Measurements from ENCODE around the gene ST6GALNAC3.

The ST6GALNAC3 gene

DNA sequence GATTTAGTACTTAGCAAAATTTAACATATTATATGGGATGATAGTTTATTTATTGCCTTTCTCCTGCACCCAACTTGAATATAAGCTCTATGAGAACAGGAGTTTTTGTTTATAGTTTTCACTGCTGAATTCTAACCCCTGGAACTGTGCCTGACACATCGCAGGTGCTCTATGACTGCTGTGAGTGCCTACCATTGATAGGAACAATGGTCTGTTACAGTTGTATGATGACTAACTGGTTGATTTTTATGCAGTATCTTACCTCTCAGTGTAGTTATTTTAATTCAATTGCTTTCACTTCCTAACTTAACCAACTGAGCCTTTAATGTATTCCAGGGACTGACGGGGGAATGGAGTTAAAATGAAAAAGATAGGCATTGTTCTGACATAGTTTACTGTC, 336.0 kb downstream of the ST6GALNAC3 start:
- Mint-ChIP-seq H3K9me3 (no peaks in the 10 kb centered on the region), H3K4me3 (no peak overlapping the region), H3K4me1 (ENCODE audit: low read depth) (no peaks in the 10 kb centered on the region), H3K36me3 (ENCODE audit: low read depth) (no peaks in the 10 kb centered on the region), H3K27me3 (ENCODE audit: low read depth) (no peaks in the 10 kb centered on the region), H3K27ac (no peak overlapping the region)
- no peak for DNase-seq (ENCODE audit: low spot score)

DNA sequence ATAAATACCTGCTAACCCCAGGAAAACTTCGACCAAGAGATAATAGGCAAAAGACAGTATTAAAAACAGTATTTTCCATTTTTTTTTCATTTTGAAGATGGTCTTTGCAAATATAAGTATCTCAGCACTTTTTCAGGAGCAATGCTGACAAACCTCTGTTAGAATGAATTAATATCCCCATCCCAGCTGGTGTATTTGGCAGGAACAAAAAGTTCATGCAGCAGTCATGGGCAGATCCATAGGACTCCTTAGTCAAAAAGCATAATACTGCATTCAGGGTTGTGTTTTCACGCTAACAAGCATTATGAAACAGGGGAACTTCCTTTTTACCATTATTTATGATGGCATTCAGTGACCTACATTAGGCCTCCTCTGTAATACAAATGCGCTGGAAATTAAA, 344.0 kb downstream of the ST6GALNAC3 start:
- Mint-ChIP-seq H3K4me3 (no peak overlapping the region), H3K36me3 (ENCODE audit: low read depth) (no peaks in the 10 kb centered on the region), H3K27ac (no peak overlapping the region), H3K9me3 (no peaks in the 10 kb centered on the region), H3K27me3 (ENCODE audit: low read depth) (no peaks in the 10 kb centered on the region), H3K4me1 (ENCODE audit: low read depth) (no peaks in the 10 kb centered on the region)
- DNase-seq (ENCODE audit: low spot score), result no peak

DNA sequence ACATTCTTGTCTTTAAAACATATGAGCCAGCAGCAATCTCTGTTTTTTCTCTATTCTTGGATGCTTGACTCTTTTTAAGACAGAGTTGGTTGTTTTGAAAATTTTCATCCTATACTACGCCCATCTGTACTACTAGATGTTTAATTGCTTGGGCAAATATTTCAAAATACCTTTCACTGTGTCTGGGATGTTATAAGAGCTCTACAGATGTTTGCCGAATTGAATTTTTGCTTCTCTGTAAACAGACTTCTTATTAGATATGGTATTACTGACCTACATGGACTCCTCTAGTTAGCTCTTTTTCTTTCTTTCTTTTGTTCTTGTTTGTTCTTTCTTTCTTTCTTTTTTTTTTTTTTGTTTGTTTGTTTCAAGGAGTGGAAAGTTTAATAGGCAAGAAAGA, 345.1 kb downstream of the ST6GALNAC3 start:
- no peak for DNase-seq (ENCODE audit: low spot score)
- H3K27ac Mint-ChIP-seq, result no peak overlapping the region
- no peaks in the 10 kb centered on the region for H3K27me3 Mint-ChIP-seq (ENCODE audit: low read depth)
- no peak overlapping the region for H3K4me3 Mint-ChIP-seq
- no peaks in the 10 kb centered on the region for H3K4me1 Mint-ChIP-seq (ENCODE audit: low read depth)
- H3K36me3 Mint-ChIP-seq (ENCODE audit: low read depth), result no peaks in the 10 kb centered on the region
- no peaks in the 10 kb centered on the region for H3K9me3 Mint-ChIP-seq

DNA sequence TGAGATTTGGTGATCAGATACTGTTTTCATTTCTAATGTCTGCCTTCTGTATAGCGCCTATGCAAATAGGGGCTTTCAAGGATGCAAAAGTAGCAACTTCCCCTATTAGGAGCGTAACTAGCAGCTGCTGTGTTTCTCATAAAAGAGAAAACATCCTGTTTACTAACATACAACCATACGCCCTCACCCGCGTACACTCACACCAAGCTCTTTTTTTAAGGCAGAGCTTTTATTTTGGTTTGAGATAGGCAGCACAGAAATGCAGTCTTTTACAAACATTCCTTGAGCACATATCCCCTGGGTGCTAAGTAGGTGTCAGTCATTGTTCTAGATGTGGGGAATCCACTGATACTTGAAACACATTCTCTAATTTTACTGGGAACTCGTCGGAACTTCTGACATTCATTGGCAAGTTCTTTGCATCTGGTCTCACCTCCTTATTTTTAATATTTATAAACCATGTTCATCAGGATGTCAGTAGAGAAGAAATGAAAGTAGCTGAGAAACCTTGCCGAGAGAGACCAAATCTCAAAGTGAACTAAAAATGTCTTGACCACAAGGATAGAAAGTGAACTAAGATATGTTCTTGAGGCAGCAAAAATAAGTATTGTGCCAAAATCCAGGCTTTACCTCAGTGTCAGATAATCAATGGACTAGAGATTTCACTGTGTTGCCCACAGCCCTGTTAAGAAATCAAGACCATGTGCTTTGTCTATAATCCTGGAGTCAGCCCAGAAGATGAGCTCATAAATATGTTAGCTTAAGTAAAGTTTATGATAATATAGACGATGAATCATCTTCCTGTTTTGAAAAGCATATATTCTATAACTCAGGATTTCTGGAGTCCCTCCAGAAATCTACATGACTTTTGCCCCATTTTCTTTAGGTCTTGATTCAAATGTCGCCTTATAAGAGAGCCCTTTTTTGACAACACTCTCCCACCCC, 350.9 kb downstream of the ST6GALNAC3 start:
- H3K4me1 Mint-ChIP-seq (ENCODE audit: low read depth), result no peaks in the 10 kb centered on the region
- H3K9me3 Mint-ChIP-seq, result no peaks in the 10 kb centered on the region
- H3K27ac Mint-ChIP-seq, result no peak overlapping the region
- no peak overlapping the region for H3K4me3 Mint-ChIP-seq
- H3K36me3 Mint-ChIP-seq (ENCODE audit: low read depth), result no peaks in the 10 kb centered on the region
- no peak for DNase-seq (ENCODE audit: low spot score)
- H3K27me3 Mint-ChIP-seq (ENCODE audit: low read depth), result no peaks in the 10 kb centered on the region

DNA sequence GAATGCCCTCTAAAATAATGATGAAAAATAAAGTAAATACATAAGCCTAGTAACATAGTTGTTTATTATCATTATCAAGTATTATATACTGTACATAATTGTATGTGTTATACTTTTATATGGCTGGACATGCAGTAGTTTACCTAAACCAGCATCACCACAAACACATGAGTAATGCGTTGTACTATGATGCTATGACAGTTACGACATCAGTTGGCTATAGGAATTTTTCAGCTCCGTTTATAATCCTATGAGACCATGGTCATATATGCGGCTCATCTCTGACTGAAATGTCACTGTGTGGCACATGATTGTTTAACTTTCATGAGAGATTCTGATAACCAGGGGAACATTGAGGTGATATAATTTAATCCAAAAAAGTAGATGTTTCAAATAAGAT, 352.1 kb downstream of the ST6GALNAC3 start:
- no peak overlapping the region for H3K4me3 Mint-ChIP-seq
- no peaks in the 10 kb centered on the region for H3K27me3 Mint-ChIP-seq (ENCODE audit: low read depth)
- H3K27ac Mint-ChIP-seq, result no peak overlapping the region
- no peaks in the 10 kb centered on the region for H3K9me3 Mint-ChIP-seq
- no peaks in the 10 kb centered on the region for H3K36me3 Mint-ChIP-seq (ENCODE audit: low read depth)
- H3K4me1 Mint-ChIP-seq (ENCODE audit: low read depth), result no peaks in the 10 kb centered on the region
- DNase-seq (ENCODE audit: low spot score), result no peak

DNA sequence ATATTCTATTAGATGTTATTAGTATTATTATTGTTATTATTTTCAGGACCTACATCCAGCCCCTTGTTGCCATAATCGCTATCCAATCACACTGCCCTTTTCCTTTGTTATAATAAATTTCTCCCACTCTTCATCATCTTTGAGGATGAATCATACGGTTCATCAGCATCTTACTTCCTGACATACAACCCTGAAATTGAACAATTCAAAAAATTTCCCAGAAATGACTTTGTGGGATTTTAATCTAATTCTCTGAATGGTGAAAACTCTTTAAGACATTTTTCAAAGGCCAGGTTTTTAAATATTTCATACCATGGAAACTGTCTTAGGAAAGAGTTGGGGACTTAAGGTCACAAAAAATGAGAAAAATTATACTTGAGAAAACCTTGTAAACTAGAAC, 353.5 kb downstream of the ST6GALNAC3 start:
- H3K9me3 Mint-ChIP-seq, result no peaks in the 10 kb centered on the region
- H3K36me3 Mint-ChIP-seq (ENCODE audit: low read depth), result no peaks in the 10 kb centered on the region
- H3K4me1 Mint-ChIP-seq (ENCODE audit: low read depth), result no peaks in the 10 kb centered on the region
- no peak overlapping the region for H3K4me3 Mint-ChIP-seq
- no peaks in the 10 kb centered on the region for H3K27me3 Mint-ChIP-seq (ENCODE audit: low read depth)
- no peak for DNase-seq (ENCODE audit: low spot score)
- H3K27ac Mint-ChIP-seq, result no peak overlapping the region

DNA sequence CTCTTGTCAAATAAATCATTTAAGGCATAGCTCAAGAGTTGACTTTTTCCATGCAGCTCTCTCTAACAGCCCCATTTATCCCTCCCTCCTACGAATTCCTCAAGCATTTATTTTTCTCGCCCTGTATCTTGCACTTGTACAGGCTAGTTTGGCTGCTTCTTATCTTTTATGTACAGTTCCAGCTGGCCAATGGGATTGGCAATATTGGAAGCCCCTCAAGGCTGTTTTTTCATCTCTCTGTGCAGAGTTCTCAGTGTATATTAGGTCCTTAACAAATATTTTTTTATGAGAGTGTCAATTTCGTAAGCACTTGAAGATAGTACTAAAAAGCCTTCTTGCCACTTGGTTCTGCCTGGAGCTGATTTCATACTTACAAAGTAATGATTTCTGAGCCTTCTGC, 356.0 kb downstream of the ST6GALNAC3 start:
- H3K4me1 Mint-ChIP-seq (ENCODE audit: low read depth), result no peaks in the 10 kb centered on the region
- H3K9me3 Mint-ChIP-seq, result no peaks in the 10 kb centered on the region
- H3K4me3 Mint-ChIP-seq, result no peak overlapping the region
- H3K27me3 Mint-ChIP-seq (ENCODE audit: low read depth), result no peaks in the 10 kb centered on the region
- no peaks in the 10 kb centered on the region for H3K36me3 Mint-ChIP-seq (ENCODE audit: low read depth)
- H3K27ac Mint-ChIP-seq, result no peak overlapping the region
- DNase-seq (ENCODE audit: low spot score), result no peak

DNA sequence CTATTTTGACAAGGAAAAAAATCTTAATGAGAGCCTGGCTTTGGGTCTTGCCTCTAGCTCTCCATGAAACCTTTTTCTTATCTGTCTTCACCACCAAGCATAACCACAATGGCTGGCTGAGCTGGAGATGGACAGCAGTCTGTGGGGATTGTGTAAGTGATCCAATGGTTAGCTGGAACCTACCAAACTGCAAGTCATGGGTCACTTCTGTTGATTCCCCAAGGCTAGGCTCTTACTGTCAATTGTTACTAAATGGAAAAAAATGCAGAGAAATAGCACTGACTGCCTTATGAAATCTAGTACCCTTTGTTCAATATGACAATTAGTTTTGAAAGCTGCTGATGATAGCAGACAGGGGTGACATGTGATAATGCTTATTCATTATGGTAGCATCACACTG, 359.0 kb downstream of the ST6GALNAC3 start:
- no peaks in the 10 kb centered on the region for H3K36me3 Mint-ChIP-seq (ENCODE audit: low read depth)
- DNase-seq (ENCODE audit: low spot score), result no peak
- H3K27ac Mint-ChIP-seq, result no peak overlapping the region
- H3K9me3 Mint-ChIP-seq, result no peaks in the 10 kb centered on the region
- H3K4me1 Mint-ChIP-seq (ENCODE audit: low read depth), result no peaks in the 10 kb centered on the region
- no peaks in the 10 kb centered on the region for H3K27me3 Mint-ChIP-seq (ENCODE audit: low read depth)
- H3K4me3 Mint-ChIP-seq, result no peak overlapping the region

DNA sequence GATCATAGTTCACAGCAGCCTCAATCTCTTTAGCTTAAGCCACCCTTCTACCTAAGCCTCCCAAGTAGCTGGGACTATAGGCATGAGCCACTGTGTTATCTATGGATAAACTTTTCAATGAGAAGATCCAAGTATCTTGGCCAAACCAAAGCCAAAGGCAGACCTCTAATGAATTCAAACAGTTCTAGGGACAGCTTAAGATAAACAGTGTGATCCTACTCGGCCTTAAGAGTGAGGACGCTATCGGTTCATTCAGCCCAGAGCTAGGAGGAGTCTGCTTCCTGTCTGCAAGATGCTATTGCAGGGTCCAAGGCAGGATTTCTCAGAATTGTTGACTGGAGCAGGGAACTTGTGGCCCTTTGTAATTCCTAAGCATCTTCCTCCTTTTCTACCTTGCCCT, 368.7 kb downstream of the ST6GALNAC3 start:
- Mint-ChIP-seq H3K27me3 (ENCODE audit: low read depth) (no peaks in the 10 kb centered on the region), H3K4me3 (no peak overlapping the region), H3K36me3 (ENCODE audit: low read depth) (no peaks in the 10 kb centered on the region), H3K27ac (no peak overlapping the region), H3K9me3 (no peaks in the 10 kb centered on the region), H3K4me1 (ENCODE audit: low read depth) (no peaks in the 10 kb centered on the region)
- no peak for DNase-seq (ENCODE audit: low spot score)

DNA sequence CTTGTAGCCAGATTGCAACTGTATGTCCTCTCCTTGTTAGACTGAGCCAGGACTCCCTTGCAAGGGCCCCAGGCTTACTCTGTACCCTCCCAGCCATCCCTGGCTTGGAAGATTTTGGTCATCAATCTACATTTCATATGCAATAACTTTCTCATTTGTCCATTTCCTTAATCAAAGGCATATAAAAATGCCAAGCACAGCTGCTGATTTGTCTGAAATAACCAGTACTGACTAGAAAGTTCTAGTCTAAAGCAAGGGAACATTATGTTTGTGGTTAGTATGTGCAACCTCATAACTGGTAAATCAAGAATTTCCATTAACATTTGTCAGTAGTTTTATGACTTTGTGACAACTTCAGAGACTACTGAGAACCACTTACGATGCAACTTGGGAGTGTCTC, 370.2 kb downstream of the ST6GALNAC3 start:
- Mint-ChIP-seq H3K4me3 (no peak overlapping the region), H3K9me3 (peaks cover under 1% of the 10 kb centered on the region), H3K36me3 (ENCODE audit: low read depth) (no peaks in the 10 kb centered on the region), H3K4me1 (ENCODE audit: low read depth) (no peaks in the 10 kb centered on the region), H3K27ac (no peak overlapping the region), H3K27me3 (ENCODE audit: low read depth) (no peaks in the 10 kb centered on the region)
- no peak for DNase-seq (ENCODE audit: low spot score)

DNA sequence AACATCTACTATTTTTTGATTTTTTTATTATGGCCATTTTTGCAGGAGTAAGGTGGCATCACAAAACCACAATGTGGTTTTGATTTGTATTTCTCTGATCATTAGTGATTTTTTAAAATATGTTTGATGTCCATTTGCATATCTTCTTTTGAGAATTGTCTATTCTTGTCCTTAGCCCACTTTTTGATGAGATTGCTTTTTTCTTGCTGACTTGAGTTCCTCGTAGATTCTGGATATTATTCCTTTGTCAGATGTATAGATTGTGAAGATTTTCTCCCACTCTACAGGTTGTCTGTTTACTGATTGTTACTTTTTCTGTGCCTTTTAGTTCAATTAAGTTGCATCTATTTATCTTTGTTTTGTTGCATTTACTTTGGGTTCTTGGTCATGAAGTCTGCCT, 375.7 kb downstream of the ST6GALNAC3 start:
- DNase-seq (ENCODE audit: low spot score), result no peak
- H3K27ac Mint-ChIP-seq, result no peak overlapping the region
- peaks cover 20% of the 10 kb centered on the region for H3K9me3 Mint-ChIP-seq
- H3K4me3 Mint-ChIP-seq, result no peak overlapping the region
- H3K4me1 Mint-ChIP-seq (ENCODE audit: low read depth), result peaks cover 7% of the 10 kb centered on the region
- no peaks in the 10 kb centered on the region for H3K36me3 Mint-ChIP-seq (ENCODE audit: low read depth)
- no peaks in the 10 kb centered on the region for H3K27me3 Mint-ChIP-seq (ENCODE audit: low read depth)

DNA sequence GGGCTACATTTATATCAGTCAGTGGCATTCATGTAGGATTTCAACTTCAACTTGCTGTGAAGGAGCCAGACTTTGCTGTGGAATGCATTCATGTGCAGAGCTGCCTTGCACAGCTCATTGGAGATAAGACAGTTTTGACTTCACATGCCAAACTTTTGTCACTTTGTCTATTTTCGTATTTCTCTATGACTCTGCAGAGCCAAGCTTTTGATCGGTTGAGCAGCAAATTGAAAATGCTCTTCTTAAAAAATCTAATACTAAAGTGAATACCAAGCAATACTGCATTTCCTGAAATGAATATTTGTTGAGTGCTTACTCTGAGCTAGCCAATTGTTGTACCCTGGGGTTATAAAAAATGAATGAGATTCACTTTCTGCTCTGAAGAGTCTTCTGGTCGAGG, 388.7 kb downstream of the ST6GALNAC3 start:
- DNase-seq (ENCODE audit: low spot score), result no peak
- Mint-ChIP-seq H3K27me3 (ENCODE audit: low read depth) (no peaks in the 10 kb centered on the region), H3K9me3 (peaks cover 4% of the 10 kb centered on the region), H3K27ac (no peak overlapping the region), H3K36me3 (ENCODE audit: low read depth) (no peaks in the 10 kb centered on the region), H3K4me3 (no peak overlapping the region), H3K4me1 (ENCODE audit: low read depth) (no peaks in the 10 kb centered on the region)

DNA sequence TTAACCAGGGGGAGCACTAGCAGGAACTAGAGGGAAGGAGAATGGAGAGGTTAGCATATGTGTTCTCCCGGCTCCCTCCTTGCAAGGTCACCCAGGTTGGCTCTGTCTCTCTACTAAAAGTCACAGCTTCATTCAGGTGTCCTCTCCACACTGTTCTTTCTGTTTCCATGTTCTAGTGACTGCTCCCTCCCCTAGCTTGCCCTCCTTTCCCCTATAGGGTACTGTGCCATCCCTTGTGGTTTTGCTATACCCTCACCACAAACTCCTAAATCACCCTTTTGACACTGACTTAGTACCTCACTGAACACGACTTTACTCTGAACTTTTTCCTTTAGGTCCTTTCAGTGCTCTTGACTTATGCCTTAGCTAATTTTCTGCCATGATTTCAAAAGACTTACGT, 389.3 kb downstream of the ST6GALNAC3 start:
- H3K27ac Mint-ChIP-seq, result no peak overlapping the region
- H3K4me1 Mint-ChIP-seq (ENCODE audit: low read depth), result no peaks in the 10 kb centered on the region
- H3K36me3 Mint-ChIP-seq (ENCODE audit: low read depth), result no peaks in the 10 kb centered on the region
- no peaks in the 10 kb centered on the region for H3K27me3 Mint-ChIP-seq (ENCODE audit: low read depth)
- peaks cover 3% of the 10 kb centered on the region for H3K9me3 Mint-ChIP-seq
- no peak overlapping the region for H3K4me3 Mint-ChIP-seq
- DNase-seq (ENCODE audit: low spot score), result no peak

DNA sequence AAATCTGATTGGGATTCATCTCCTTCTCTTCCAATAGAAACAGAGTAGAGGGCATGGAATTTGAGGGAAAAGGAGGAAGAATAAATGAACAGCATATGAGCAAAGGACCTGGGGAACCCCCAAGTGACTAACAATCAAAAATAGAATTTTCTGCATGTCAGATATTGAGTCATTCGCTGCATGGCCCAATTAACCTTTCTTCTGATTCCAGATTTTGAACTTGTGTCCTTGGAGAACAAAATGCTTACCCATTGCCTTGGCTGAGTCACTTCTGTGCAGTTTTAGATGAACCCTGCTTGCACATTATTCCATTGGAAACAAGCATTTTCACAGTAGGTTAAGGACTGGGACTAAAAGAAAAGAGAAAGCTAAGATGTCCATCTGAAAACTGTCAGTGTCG, 390.5 kb downstream of the ST6GALNAC3 start:
- Mint-ChIP-seq H3K9me3 (no peaks in the 10 kb centered on the region), H3K27ac (no peak overlapping the region), H3K4me3 (no peak overlapping the region), H3K27me3 (ENCODE audit: low read depth) (peaks cover 2% of the 10 kb centered on the region), H3K36me3 (ENCODE audit: low read depth) (no peaks in the 10 kb centered on the region), H3K4me1 (ENCODE audit: low read depth) (no peaks in the 10 kb centered on the region)
- DNase-seq (ENCODE audit: low spot score), result no peak

DNA sequence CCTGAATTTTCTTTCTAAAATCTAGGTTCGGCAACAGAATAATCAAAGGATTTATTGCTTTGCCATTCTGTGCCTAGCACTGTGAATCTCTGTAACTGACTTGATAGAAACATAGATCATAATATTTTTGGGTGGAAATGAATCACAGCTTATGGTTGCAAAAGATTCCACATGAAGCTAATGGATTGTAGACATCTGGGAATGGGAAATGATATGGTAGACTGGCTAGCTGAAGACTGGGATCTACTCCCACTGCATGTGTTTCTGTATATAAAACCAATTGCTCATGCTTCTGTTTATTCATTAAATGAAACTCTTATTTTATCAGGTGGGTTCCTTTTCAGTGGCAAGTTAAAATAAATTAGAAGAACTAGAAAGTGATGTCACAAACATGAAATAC, 395.6 kb downstream of the ST6GALNAC3 start:
- no peaks in the 10 kb centered on the region for H3K36me3 Mint-ChIP-seq (ENCODE audit: low read depth)
- H3K4me3 Mint-ChIP-seq, result no peak overlapping the region
- no peak overlapping the region for H3K27ac Mint-ChIP-seq
- H3K4me1 Mint-ChIP-seq (ENCODE audit: low read depth), result no peaks in the 10 kb centered on the region
- no peaks in the 10 kb centered on the region for H3K9me3 Mint-ChIP-seq
- no peak for DNase-seq (ENCODE audit: low spot score)
- H3K27me3 Mint-ChIP-seq (ENCODE audit: low read depth), result peaks cover 2% of the 10 kb centered on the region

Measured in T-helper 2 cell treated with Interferon-gamma antibody and Interleukin-4, amounts not matched to agents 5 μg/mL and 100 μg/mL, for 36 hours (primary cell).